ENCODE results near the gene SLAMF8.

DNA sequence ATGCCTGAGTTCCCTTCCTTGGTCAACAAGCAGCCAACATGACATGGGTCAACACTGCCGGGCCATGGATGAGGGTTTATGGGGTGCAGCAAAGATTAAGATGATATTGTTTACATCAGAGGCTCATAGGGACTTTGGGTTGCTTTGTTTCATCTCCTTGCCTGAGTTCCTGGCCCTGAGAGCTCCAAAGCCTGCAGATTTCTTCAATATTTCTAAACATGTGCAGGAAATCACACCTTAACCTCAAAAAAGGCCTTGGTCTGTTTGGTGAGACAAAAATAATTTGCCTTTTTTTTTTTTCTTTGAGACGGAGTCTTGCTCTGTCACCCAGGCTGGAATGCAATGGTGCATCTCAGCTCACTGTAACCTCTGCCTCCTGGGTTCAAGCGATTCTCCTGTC, 876 bp downstream of the SLAMF8 start:
- TF ChIP-seq POLR2AphosphoS5 (IDR thresholded peaks at IDR 0.05; ENCODE audit: low read depth, low read length) (no peak), POLR2A (IDR thresholded peaks at IDR 0.05; ENCODE audit: low read depth, low read length) (no peak)

Data from GM12891 (cell line).